Right lobe of liver (tissue), 6 donors: ENCODE results near the gene LRRC18. TPM values are rescaled to one million over a fixed set of nuclear protein-coding genes. Genes with fewer than 3 reads are reported as not detected.

Experiments
- ATAC-seq, 4 donors: fragments of 200-7000 bp; cut with Tn5 transposase; one replicate each; pipeline ENCODE4 v1.9.1; 2020; ENCODE audit warnings: mild to moderate bottlenecking in 4 of 4, moderate library complexity in 4 of 4
- DNase-seq, 3 donors: peaks; one replicate each; pipeline ENCODE4 v3.0.0-alpha.2; 2020
- H3K27ac ChIP-seq, 3 donors: fragments of 200-600 bp; one replicate each; pipeline ENCODE4 v1.8.0; 2022
- H3K27me3 ChIP-seq, 2 donors: fragments of 200-600 bp; one replicate each; pipeline ENCODE4 v1.8.0; 2022
- H3K36me3 ChIP-seq, 4 donors: fragments of 200-600 bp; sonication (generic) in 1 of 4; one replicate each; pipeline versions ENCODE4 v1.5.1 to v1.8.0; 2017 to 2022; ENCODE audit warnings: control low read depth in 1 of 4
- H3K4me1 ChIP-seq, 4 donors: fragments of 200-600 bp; sonication (generic) in 1 of 4; one replicate each; pipeline versions ENCODE4 v1.5.1 to v1.8.0; 2017 to 2022; ENCODE audit warnings: control low read depth in 1 of 4
- H3K4me3 ChIP-seq, 3 donors: fragments of 200-600 bp; one replicate each; pipeline ENCODE4 v1.8.0; 2022
- H3K9me3 ChIP-seq, 4 donors: fragments of 200-600 bp; sonication (generic) in 1 of 4; one replicate each; pipeline versions ENCODE4 v1.5.1 to v1.8.0; 2017 to 2022; ENCODE audit warnings: control low read depth in 1 of 4
- CTCF ChIP-seq, 4 donors: fragments of 200-600 bp in 3 of 4; fragments of 450-650 bp in 1 of 4; IDR thresholded peaks; one replicate each; pipeline versions ENCODE4 v1.5.1 to v1.8.0; 2016 to 2022; ENCODE audit warnings: antibody characterized with exemption in 4 of 4, mild to moderate bottlenecking in 2 of 4
- POLR2A ChIP-seq: fragments of 450-650 bp; IDR thresholded peaks from one replicate; pipeline ENCODE4 v1.6.1; 2017; ENCODE audit warnings: antibody characterized with exemption, mild to moderate bottlenecking
- WGBS: methylation state at CpG from one replicate; pipeline ENCODE4 v1.1.6; 2018; ENCODE audit warnings: low coverage, low lambda C conversion rate; ENCODE audit not compliant: insufficient coverage; ENCODE audit errors: missing lambda C conversion rate; 5-methylcytosine and 5-hydroxymethylcytosine counted together
- intact Hi-C, 2 donors: fragments of 100-400 bp; cut with DNase I; formaldehyde crosslinking; loops; one replicate each; pipeline versions ENCODE4 v1.11.2 to v1.14.1; 2022
- total RNA-seq, 6 experiments: library from RNA; depleted of rRNA in 2 of 6; stranded (reverse); fragments of >200 nt in 2 of 6; fragmentation: NEBNext Ultra II Directional in 3 of 6; extraction: Animal tissue kit (Norgen Biotek cat#: 25700) in 3 of 6; gene quantifications; one replicate each; pipeline versions ENCODE4 v1.1.0 to v1.2.4, GENCODE V29; 2016 to 2023
- donor health status: DM: no; HTN: yes; CAD: no.
- donor health status: DM: no; HTN: no; CAD: no.
- donor health status: DM: no; HTN: no; CAD: no.
- donor health status: DM: no; HTN: yes; CAD: no.
- donor health status: DM: no; HTN: yes; CAD: no.

LRRC18 gene
- total RNA-seq, 6 experiments from 2014 or later: not detected

- no peaks in the 10 kb centered on the region for H3K27me3 ChIP-seq
- 71% methylated on average over 2 of the region's 2 CpGs for WGBS
Observed at GRCh38 chr10:48882881-48883280, 56.8 kb downstream of the LRRC18 start.

DNA sequence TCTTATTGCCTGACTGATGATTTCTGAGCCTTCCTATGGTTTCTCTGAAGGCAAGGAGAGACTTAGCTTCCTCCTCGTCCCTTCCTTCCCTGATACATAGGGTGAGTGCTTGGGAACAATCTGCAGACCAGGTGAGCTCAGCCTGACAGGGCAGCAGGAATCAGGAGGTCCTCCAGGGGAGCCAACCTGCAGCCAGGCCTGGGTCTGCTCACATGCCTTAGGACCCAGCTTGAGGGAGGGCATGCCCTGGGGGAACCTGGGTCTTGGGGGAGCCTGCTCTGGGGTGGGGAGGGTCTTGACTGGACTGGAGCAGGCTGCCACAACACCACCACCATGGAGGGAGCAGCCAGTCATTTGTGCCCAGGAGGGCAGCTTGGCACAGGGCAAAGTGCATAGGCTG lies 57.7 kb downstream of the LRRC18 start:
- intact Hi-C loops: no loop called here
- DNase-seq: no peak
- no peak for ATAC-seq
- no peaks in the 10 kb centered on the region for H3K9me3 ChIP-seq
- 83% methylated on average over 1 of the region's 1 CpG for WGBS
- no peaks in the 10 kb centered on the region for H3K36me3 ChIP-seq
- TF ChIP-seq POLR2A (no peak), CTCF (IDR thresholded peaks at IDR 0.05) (no peak)
- no peak overlapping the region for H3K4me3 ChIP-seq
- no peaks in the 10 kb centered on the region for H3K27me3 ChIP-seq
- H3K4me1 ChIP-seq: no peaks in the 10 kb centered on the region
- H3K27ac ChIP-seq: no peak overlapping the region

More at GRCh38 chr10:48882881-48883280, 56.8 kb downstream of the LRRC18 start:
- intact Hi-C loops: no loop called here
- H3K4me1 ChIP-seq: no peaks in the 10 kb centered on the region
- DNase-seq (no peak), ATAC-seq (no peak)
- H3K27ac ChIP-seq: no peak overlapping the region
- H3K36me3 ChIP-seq: no peaks in the 10 kb centered on the region
- H3K4me3 ChIP-seq: no peak overlapping the region
- no peaks in the 10 kb centered on the region for H3K9me3 ChIP-seq
- TF ChIP-seq POLR2A (no peak), CTCF (IDR thresholded peaks at IDR 0.05) (no peak)

- no peak for ATAC-seq
- H3K27ac ChIP-seq: no peak overlapping the region
- intact Hi-C loops: no loop called here
- no peaks in the 10 kb centered on the region for H3K36me3 ChIP-seq
- DNase-seq: no peak
- H3K4me3 ChIP-seq: no peak overlapping the region
- 27% methylated on average over 5 of the region's 11 CpGs for WGBS
- H3K9me3 ChIP-seq: no peaks in the 10 kb centered on the region
- no peak for TF ChIP-seq POLR2A
- no peak for TF ChIP-seq CTCF (IDR thresholded peaks at IDR 0.05)
- no peaks in the 10 kb centered on the region for H3K4me1 ChIP-seq
- no peaks in the 10 kb centered on the region for H3K27me3 ChIP-seq
Observed at GRCh38 chr10:48880016-48880705, 59.5 kb downstream of the LRRC18 start.

- Histone ChIP-seq H3K9me3 (no peaks in the 10 kb centered on the region), H3K27ac (no peak overlapping the region), H3K27me3 (no peaks in the 10 kb centered on the region), H3K4me3 (no peak overlapping the region), H3K36me3 (no peaks in the 10 kb centered on the region), H3K4me1 (no peaks in the 10 kb centered on the region)
- intact Hi-C loops: no loop called here
- TF ChIP-seq POLR2A (no peak), CTCF (IDR thresholded peaks at IDR 0.05) (no peak)
- ATAC-seq (no peak), DNase-seq (no peak)
- WGBS: 64% methylated on average over 5 of the region's 5 CpGs
Observed at GRCh38 chr10:48879451-48879850, 60.2 kb downstream of the LRRC18 start.
